Cardiac muscle cell (in vitro differentiated cells and primary cell): Measurements from ENCODE around the gene ZNF280C. TPM values are rescaled to one million over a fixed set of nuclear protein-coding genes. Genes with fewer than 3 reads are reported as not detected.

Experiments used
- DNase-seq, 2 donors: peaks; one replicate each; pipeline versions ENCODE4 v3.0.0 to v3.0.0-alpha.2; 2010 to 2017; ENCODE audit warnings: low read depth in 1 of 2, low spot score in 1 of 2
- H3K27ac ChIP-seq: fragments of 200-600 bp; sonication (generic); 2 replicates; pipeline ENCODE4 v1.5.1; 2016
- H3K27me3 ChIP-seq: fragments of 200-600 bp; sonication (generic); 2 replicates; pipeline ENCODE4 v1.6.0; 2016; ENCODE audit warnings: control low read depth
- H3K36me3 ChIP-seq: fragments of 200-600 bp; sonication (generic); 2 replicates; pipeline ENCODE4 v1.5.1; 2016; ENCODE audit warnings: control low read depth
- H3K4me1 ChIP-seq: fragments of 200-600 bp; sonication (generic); 2 replicates; pipeline ENCODE4 v1.8.1; 2017; ENCODE audit warnings: low read depth, mild to moderate bottlenecking, mixed run types
- H3K4me3 ChIP-seq: fragments of 200-600 bp; sonication (generic); 2 replicates; pipeline ENCODE4 v1.5.1; 2016; ENCODE audit warnings: mild to moderate bottlenecking
- H3K9me3 ChIP-seq: fragments of 200-600 bp; sonication (generic); 2 replicates; pipeline ENCODE4 v1.5.1; 2017; ENCODE audit warnings: low read depth, mild to moderate bottlenecking, control low read depth
- CTCF ChIP-seq: IDR thresholded peaks from 2 replicates; pipeline ENCODE4 v1.5.1; 2012; ENCODE audit warnings: low read depth, mild to moderate bottlenecking, low read length
- polyA plus RNA-seq: library from polyadenylated mRNA; unstranded; fragments of >200 nt; fragmentation: Nextera tagmentation; extraction: Ambion mirVana; gene quantifications from 2 replicates; pipeline ENCODE4 v1.2.1, GENCODE V29; 2016
- total RNA-seq: library from RNA; depleted of rRNA; stranded (reverse); fragments of >200 nt; gene quantifications from 2 replicates; pipeline ENCODE4 v1.2.3, GENCODE V29; 2016

Gene ZNF280C
- total and polyA plus RNA-seq, 2 experiments from 2014 or later, result 3.1 to 6.8 TPM

GRCh38 chrX:130211415-130212186 is 57.1 kb downstream of the ZNF280C start:
- no peaks in the 10 kb centered on the region for H3K9me3 ChIP-seq
- no peak for DNase-seq
- H3K4me1 ChIP-seq, result no peaks in the 10 kb centered on the region
- H3K27ac ChIP-seq, result no peak overlapping the region
- no peak for TF ChIP-seq CTCF
- H3K27me3 ChIP-seq, result no peaks in the 10 kb centered on the region
- peaks cover 17% of the 10 kb centered on the region for H3K36me3 ChIP-seq
- H3K4me3 ChIP-seq, result no peak overlapping the region

GRCh38 chrX:130204647-130205046 is 64.1 kb downstream of the ZNF280C start:
- no peaks in the 10 kb centered on the region for H3K27me3 ChIP-seq
- H3K4me3 ChIP-seq, result no peak overlapping the region
- no peaks in the 10 kb centered on the region for H3K9me3 ChIP-seq

GRCh38 chrX:130197464-130197863 is 71.2 kb downstream of the ZNF280C start:
- Histone ChIP-seq H3K27ac (no peak overlapping the region), H3K9me3 (peaks cover 3% of the 10 kb centered on the region), H3K4me1 (no peaks in the 10 kb centered on the region), H3K27me3 (no peaks in the 10 kb centered on the region), H3K4me3 (no peak overlapping the region), H3K36me3 (no peaks in the 10 kb centered on the region)
- no peak for TF ChIP-seq CTCF
- no peak for DNase-seq

More at GRCh38 chrX:130204647-130205046, 64.1 kb downstream of the ZNF280C start:
- Histone ChIP-seq H3K36me3 (peaks cover 3% of the 10 kb centered on the region), H3K4me1 (no peaks in the 10 kb centered on the region), H3K27ac (no peak overlapping the region)
- no peak for DNase-seq
- TF ChIP-seq CTCF, result no peak

DNA sequence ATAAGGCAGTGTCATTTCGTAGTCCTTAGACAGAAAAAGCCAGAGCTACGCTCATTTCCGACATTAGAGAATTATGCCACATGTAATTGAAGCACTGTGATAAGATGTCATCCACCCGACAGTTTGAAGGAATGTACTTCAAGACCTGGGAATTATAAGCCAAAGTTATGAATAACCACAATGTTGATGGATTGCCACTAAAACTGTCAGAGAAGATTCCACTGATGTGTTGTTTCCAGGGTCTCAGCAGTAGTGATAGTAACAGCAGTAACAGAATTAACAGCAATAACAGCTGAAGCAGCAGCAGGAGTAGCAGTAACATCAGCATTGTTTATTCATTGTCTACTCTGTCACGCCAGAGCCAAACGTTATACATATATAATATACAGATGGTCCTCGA is 72.2 kb downstream of the ZNF280C start:
- Histone ChIP-seq H3K9me3 (peaks cover 3% of the 10 kb centered on the region), H3K27ac (no peak overlapping the region), H3K36me3 (no peaks in the 10 kb centered on the region), H3K4me1 (no peaks in the 10 kb centered on the region), H3K27me3 (no peaks in the 10 kb centered on the region), H3K4me3 (no peak overlapping the region)
- no peak for DNase-seq
- no peak for TF ChIP-seq CTCF

DNA sequence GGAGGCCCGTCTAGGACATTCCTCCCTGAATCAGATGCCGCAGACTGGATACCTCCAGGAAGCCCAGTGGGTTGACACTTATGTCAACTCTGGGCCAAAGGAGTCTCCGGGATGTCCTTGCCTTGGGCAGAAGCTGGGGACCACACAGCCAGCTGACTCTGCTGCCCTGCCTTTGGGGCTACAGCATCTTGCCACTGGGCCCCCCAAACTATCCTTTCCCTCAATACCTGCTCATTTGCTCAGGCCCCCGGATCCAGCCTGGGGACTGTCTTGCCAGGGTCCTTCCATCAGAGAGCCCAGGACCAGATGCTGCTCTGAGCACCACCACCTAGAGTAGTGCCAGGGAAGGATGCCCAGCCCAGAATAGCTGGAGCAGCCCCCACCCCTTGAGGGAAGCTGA is 77.9 kb downstream of the ZNF280C start:
- no peak for DNase-seq
- peaks cover 3% of the 10 kb centered on the region for H3K9me3 ChIP-seq
- no peak for TF ChIP-seq CTCF

More for the DNA sequence above, 77.9 kb downstream of the ZNF280C start:
- no peak overlapping the region for H3K27ac ChIP-seq
- H3K4me3 ChIP-seq, result no peak overlapping the region
- no peaks in the 10 kb centered on the region for H3K4me1 ChIP-seq
- H3K27me3 ChIP-seq, result no peaks in the 10 kb centered on the region
- no peaks in the 10 kb centered on the region for H3K36me3 ChIP-seq
